ENCODE results near the gene ARAP1. TPM values are rescaled to one million over a fixed set of nuclear protein-coding genes. Genes with fewer than 3 reads are reported as not detected.

The ARAP1 gene
- total RNA-seq, 1 donor from 2014 or later: 79.0 TPM

DNA sequence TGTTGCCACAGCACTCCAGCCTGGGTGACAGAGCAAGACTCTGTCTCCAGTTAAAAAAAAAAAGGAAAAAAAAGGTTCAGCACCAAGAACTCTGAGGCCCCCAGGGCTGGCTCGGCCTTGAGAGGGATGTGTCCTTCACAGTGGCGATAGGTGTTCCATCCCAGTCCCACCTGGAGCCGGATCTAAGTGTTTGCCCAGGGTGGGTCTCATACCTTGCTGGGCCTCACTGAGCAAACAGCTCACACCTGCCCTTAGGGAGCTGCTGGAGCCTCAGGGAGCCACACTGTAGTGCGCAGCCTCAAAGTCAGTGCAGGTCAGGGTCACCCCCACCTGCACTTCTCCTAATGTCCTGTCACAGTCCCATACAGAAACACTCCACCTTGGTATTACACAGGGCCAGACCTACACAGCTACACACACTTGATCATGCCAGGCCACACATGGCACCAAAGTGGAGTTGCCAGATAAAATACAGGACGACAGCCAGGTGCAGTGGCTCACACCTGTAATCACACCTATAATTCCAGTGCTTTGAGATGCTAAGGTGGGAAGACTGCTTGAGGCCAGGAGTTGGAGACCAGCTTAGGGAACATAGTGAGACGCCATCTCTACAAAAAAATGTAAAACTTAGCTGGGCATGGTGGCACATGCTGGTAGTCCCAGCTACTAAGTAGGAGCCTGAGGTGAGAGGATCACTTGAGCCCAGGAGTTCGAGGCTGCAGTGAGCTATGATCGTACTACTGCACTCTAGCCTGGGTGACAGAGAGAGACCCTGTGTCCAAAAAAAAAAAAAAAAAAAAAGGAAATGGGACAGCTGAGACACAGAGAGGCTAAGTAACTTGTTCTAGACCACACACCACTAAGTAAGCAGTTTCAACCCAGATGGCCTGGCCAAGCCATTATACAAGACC lies 34.4 kb upstream of the ARAP1 start:
- peaks cover 6% of the 10 kb centered on the region for H3K27me3 Mint-ChIP-seq (ENCODE audit: low read depth)
- H3K27ac Mint-ChIP-seq (ENCODE audit: unreplicated experiment): no peak overlapping the region
- DNase-seq (ENCODE audit: low read depth, low spot score): no peak
- H3K36me3 Mint-ChIP-seq (ENCODE audit: low read depth): no peaks in the 10 kb centered on the region
- H3K4me3 Mint-ChIP-seq: no peak overlapping the region
- no peaks in the 10 kb centered on the region for H3K9me3 Mint-ChIP-seq
- peaks cover 19% of the 10 kb centered on the region for H3K4me1 Mint-ChIP-seq
- TF ChIP-seq, protein P1, sequence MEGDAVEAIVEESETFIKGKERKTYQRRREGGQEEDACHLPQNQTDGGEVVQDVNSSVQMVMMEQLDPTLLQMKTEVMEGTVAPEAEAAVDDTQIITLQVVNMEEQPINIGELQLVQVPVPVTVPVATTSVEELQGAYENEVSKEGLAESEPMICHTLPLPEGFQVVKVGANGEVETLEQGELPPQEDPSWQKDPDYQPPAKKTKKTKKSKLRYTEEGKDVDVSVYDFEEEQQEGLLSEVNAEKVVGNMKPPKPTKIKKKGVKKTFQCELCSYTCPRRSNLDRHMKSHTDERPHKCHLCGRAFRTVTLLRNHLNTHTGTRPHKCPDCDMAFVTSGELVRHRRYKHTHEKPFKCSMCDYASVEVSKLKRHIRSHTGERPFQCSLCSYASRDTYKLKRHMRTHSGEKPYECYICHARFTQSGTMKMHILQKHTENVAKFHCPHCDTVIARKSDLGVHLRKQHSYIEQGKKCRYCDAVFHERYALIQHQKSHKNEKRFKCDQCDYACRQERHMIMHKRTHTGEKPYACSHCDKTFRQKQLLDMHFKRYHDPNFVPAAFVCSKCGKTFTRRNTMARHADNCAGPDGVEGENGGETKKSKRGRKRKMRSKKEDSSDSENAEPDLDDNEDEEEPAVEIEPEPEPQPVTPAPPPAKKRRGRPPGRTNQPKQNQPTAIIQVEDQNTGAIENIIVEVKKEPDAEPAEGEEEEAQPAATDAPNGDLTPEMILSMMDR (conservative IDR thresholded peaks at IDR 0.05): no peak

DNA sequence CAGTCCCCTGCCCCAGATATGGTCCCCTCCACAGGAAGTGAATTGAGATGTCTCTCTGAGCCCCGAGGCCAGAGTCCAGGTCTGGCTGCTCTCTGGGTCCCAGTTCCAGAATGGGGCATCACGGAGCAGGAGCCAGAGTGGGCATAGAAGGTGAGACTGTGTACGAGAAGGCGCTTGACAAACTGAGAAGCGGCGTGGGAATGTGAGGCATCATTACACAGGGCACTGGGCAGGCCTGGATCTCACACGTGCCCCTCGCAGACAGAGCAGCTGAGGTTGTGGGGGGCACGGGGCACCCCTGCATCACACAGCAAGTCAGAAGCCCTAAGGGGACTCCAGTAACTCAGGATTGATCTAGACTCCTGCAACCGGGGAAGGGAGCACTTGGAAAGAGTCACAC lies 32.5 kb upstream of the ARAP1 start:
- H3K4me1 Mint-ChIP-seq: peaks cover 22% of the 10 kb centered on the region
- TF ChIP-seq, protein P1 (conservative IDR thresholded peaks at IDR 0.05): no peak
- no peak for DNase-seq (ENCODE audit: low read depth, low spot score)
- H3K9me3 Mint-ChIP-seq: no peaks in the 10 kb centered on the region
- no peak overlapping the region for H3K4me3 Mint-ChIP-seq
- no peak overlapping the region for H3K27ac Mint-ChIP-seq (ENCODE audit: unreplicated experiment)
- H3K27me3 Mint-ChIP-seq (ENCODE audit: low read depth): peaks cover 17% of the 10 kb centered on the region
- no peaks in the 10 kb centered on the region for H3K36me3 Mint-ChIP-seq (ENCODE audit: low read depth)

- peak overlapping the region; percentile 86 for H3K4me3 Mint-ChIP-seq
- DNase-seq (ENCODE audit: low read depth, low spot score): no peak
- no peaks in the 10 kb centered on the region for H3K36me3 Mint-ChIP-seq (ENCODE audit: low read depth)
- no peak overlapping the region for H3K27ac Mint-ChIP-seq (ENCODE audit: unreplicated experiment)
- TF ChIP-seq, protein P1 (conservative IDR thresholded peaks at IDR 0.05): no peak
- peaks cover 25% of the 10 kb centered on the region for H3K4me1 Mint-ChIP-seq
- H3K27me3 Mint-ChIP-seq (ENCODE audit: low read depth): peaks cover 17% of the 10 kb centered on the region
- H3K9me3 Mint-ChIP-seq: no peaks in the 10 kb centered on the region
Observed at GRCh38 chr11:72783144-72783905, 31.1 kb upstream of the ARAP1 start.

DNA sequence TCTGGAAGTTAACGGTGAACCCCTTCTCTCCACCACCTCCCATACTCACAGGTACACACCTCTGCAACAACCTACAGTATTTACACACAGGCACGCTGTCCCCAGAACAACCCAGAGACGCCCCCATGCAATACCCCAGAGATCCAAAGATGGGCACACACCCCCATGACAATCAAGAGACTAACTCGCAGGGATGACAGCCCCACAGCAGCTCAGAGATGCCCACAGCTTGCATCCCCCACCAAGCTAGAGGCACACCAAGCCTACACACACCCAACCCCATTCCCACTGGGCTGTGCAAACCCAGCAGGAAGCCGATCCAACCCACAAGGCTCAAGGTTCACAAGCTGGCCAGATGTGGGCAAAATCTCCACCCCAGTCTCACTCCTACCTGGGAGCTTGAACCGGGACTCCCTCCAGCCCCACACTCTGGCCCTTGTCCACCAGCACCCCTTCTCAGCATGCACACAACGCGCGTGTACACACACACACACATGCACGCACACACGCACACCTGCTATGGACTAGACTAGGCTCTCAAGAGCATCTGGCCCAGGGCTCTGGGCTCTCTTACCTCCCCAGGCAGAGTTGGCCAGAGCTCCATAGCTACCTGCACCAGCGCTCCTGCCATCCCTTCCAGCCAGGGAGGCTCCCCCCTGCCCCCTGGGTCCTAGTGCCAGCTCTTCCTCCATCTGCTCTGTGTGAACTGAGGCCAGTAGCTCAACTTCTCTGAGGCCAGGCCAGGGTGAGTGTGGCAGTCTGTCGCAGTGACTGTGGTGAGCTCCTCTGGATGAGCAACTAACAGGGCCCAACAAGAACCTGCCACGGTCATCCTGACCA lies 30.1 kb upstream of the ARAP1 start:
- TF ChIP-seq, protein P1 (conservative IDR thresholded peaks at IDR 0.05): no peak
- no peak for DNase-seq (ENCODE audit: low read depth, low spot score)
- Mint-ChIP-seq H3K4me3 (peak overlapping the region; percentile 86), H3K36me3 (ENCODE audit: low read depth) (no peaks in the 10 kb centered on the region), H3K27me3 (ENCODE audit: low read depth) (peaks cover 17% of the 10 kb centered on the region), H3K4me1 (peaks cover 28% of the 10 kb centered on the region), H3K9me3 (no peaks in the 10 kb centered on the region), H3K27ac (ENCODE audit: unreplicated experiment) (no peak overlapping the region)

Measured in neural crest cell (in vitro differentiated cells).